H1 (cell line): ENCODE results near the gene CAMKMT. TPM values are rescaled to one million over a fixed set of nuclear protein-coding genes. Genes with fewer than 3 reads are reported as not detected.

Source experiments
- CTCF ChIA-PET: fragments of 300-600 bp; sonication (Branson Sonifier 250); formaldehyde crosslinking; loops from one replicate; lab custom pipeline; 2021; ENCODE audit not compliant: partially characterized antibody; lab: Charles Lee
- POLR2A ChIA-PET: fragments of 300-600 bp; sonication (Branson Sonifier 250); formaldehyde crosslinking; loops from one replicate; lab custom pipeline; 2021; ENCODE audit warnings: inconsistent platforms; ENCODE audit not compliant: partially characterized antibody; lab: Charles Lee
- DNase-seq, 2 experiments: peaks; one replicate each; pipeline versions ENCODE4 v3.0.0 to v3.0.0-alpha.2; 2010 to 2022; ENCODE audit warnings: low spot score in 2 of 2, low read depth in 1 of 2, mixed read lengths in 1 of 2
- FAIRE-seq: peaks from 2 replicates; lab custom pipeline; 2011; peaks lifted over from hg19 to GRCh38; lab: Jason Lieb, UNC
- H2AFZ ChIP-seq: 2 replicates; pipeline ENCODE4 v1.8.1; 2012; ENCODE audit warnings: low read length, inconsistent platforms
- H2AK5ac ChIP-seq: 2 replicates; pipeline ENCODE4 v1.6.1; 2013; ENCODE audit warnings: low read depth, low read length
- H2BK120ac ChIP-seq: replicated peaks from 2 replicates; pipeline ENCODE3; 2013; ENCODE audit warnings: low read depth, low read length, inconsistent platforms
- H2BK12ac ChIP-seq: 2 replicates; pipeline ENCODE4 v1.6.1; 2013; ENCODE audit warnings: low read depth, low read length
- H2BK15ac ChIP-seq: 2 replicates; pipeline ENCODE4 v1.6.1; 2013; ENCODE audit warnings: low read length
- H2BK20ac ChIP-seq: 2 replicates; pipeline ENCODE4 v1.6.1; 2013; ENCODE audit warnings: low read length
- H2BK5ac ChIP-seq: 2 replicates; pipeline ENCODE4 v1.6.1; 2013; ENCODE audit warnings: low read depth, low read length
- H3K14ac ChIP-seq: 2 replicates; pipeline ENCODE4 v1.6.1; 2013; ENCODE audit warnings: inconsistent platforms; ENCODE audit not compliant: insufficient read length
- H3K18ac ChIP-seq: 2 replicates; pipeline ENCODE4 v1.6.1; 2013; ENCODE audit warnings: low read length; ENCODE audit errors: extremely low read depth
- H3K23ac ChIP-seq: 2 replicates; pipeline ENCODE4 v1.6.1; 2013; ENCODE audit warnings: inconsistent platforms; ENCODE audit not compliant: insufficient read length
- H3K23me2 ChIP-seq: 2 replicates; pipeline ENCODE4 v1.6.1; 2013; ENCODE audit warnings: low read depth, low read length
- H3K27ac ChIP-seq: 2 replicates; pipeline ENCODE4 v1.6.1; 2011; ENCODE audit warnings: low read depth, low read length, inconsistent platforms
- H3K27me3 ChIP-seq, 4 experiments: replicated peaks in 1 of 4; 1 replicate in 1 of 4; 2 replicates in 3 of 4; pipeline versions ENCODE4 v1.6.1 to v1.8.1; 2011 to 2013; ENCODE audit warnings: low read length in 3 of 4, mild to moderate bottlenecking in 3 of 4, inconsistent platforms in 2 of 4, mixed read lengths in 2 of 4, moderate library complexity in 1 of 4; ENCODE audit not compliant: control insufficient read depth in 3 of 4, insufficient read depth in 3 of 4; ENCODE audit errors: extremely low read depth in 1 of 4
- H3K36me3 ChIP-seq, 4 experiments: 2 replicates each; pipeline versions ENCODE4 v1.6.1 to v1.8.1; 2011 to 2013; ENCODE audit warnings: mild to moderate bottlenecking in 4 of 4, low read length in 3 of 4, moderate library complexity in 2 of 4, control low read depth in 1 of 4, inconsistent platforms in 1 of 4; ENCODE audit not compliant: insufficient read depth in 4 of 4, control insufficient read depth in 2 of 4
- H3K4ac ChIP-seq: replicated peaks from 2 replicates; pipeline ENCODE3; 2013; ENCODE audit warnings: low read length, low read depth, mixed read lengths, inconsistent platforms; ENCODE audit not compliant: insufficient read length
- H3K4me1 ChIP-seq, 4 experiments: replicated peaks in 1 of 4; 1 replicate in 1 of 4; 2 replicates in 3 of 4; pipeline versions ENCODE4 v1.6.1 to v1.8.1; 2011 to 2013; ENCODE audit warnings: low read length in 3 of 4, inconsistent platforms in 2 of 4, mixed read lengths in 1 of 4; ENCODE audit not compliant: insufficient read depth in 4 of 4, control insufficient read depth in 3 of 4
- H3K4me2 ChIP-seq, 2 experiments: 2 replicates each; pipeline versions ENCODE4 v1.6.1 to v1.8.1; 2011 to 2013; ENCODE audit warnings: low read depth in 2 of 2, low read length in 2 of 2, control low read depth in 1 of 2, inconsistent platforms in 1 of 2, mild to moderate bottlenecking in 1 of 2; ENCODE audit not compliant: insufficient read depth in 1 of 2
- H3K4me3 ChIP-seq, 4 experiments: fragments of 200-600, 300-600 bp in 1 of 4; sonication (generic), shearing (Covaris generic), sonication (Bioruptor Twin) in 1 of 4; 2 replicates each; pipeline versions ENCODE4 v1.5.1 to v1.8.1; 2011 to 2016; ENCODE audit warnings: low read length in 4 of 4, low read depth in 3 of 4, control low read depth in 2 of 4, inconsistent platforms in 2 of 4, mild to moderate bottlenecking in 2 of 4, mixed read lengths in 1 of 4, moderate library complexity in 1 of 4; ENCODE audit not compliant: insufficient read depth in 2 of 4; ENCODE audit errors: extremely low read depth in 1 of 4
- H3K56ac ChIP-seq: replicated peaks from 2 replicates; pipeline ENCODE3; 2013; ENCODE audit warnings: low read depth, mild to moderate bottlenecking, mixed read lengths, low read length, inconsistent platforms; ENCODE audit not compliant: insufficient read length
- H3K79me1 ChIP-seq: 2 replicates; pipeline ENCODE4 v1.6.1; 2013; ENCODE audit warnings: low read depth, low read length, control low read depth
- H3K79me2 ChIP-seq, 2 experiments: 2 replicates each; pipeline versions ENCODE4 v1.6.1 to v1.8.1; 2012 to 2013; ENCODE audit warnings: low read length in 2 of 2, mild to moderate bottlenecking in 2 of 2, inconsistent platforms in 1 of 2; ENCODE audit not compliant: insufficient read depth in 2 of 2, control insufficient read depth in 1 of 2
- H3K9ac ChIP-seq, 4 experiments: replicated peaks in 1 of 4; 1 replicate in 1 of 4; 2 replicates in 3 of 4; pipeline versions ENCODE4 v1.6.1 to v1.8.1; 2011 to 2013; ENCODE audit warnings: low read depth in 3 of 4, low read length in 3 of 4, control low read depth in 2 of 4, mild to moderate bottlenecking in 2 of 4, moderate library complexity in 2 of 4, inconsistent platforms in 1 of 4; ENCODE audit errors: extremely low read depth in 1 of 4
- H3K9me3 ChIP-seq, 2 experiments: 2 replicates each; pipeline versions ENCODE4 v1.6.1 to v1.8.1; 2012 to 2013; ENCODE audit warnings: mild to moderate bottlenecking in 2 of 2, moderate library complexity in 2 of 2, control low read depth in 1 of 2, inconsistent platforms in 1 of 2, low read depth in 1 of 2, low read length in 1 of 2, mixed read lengths in 1 of 2; ENCODE audit not compliant: insufficient read depth in 2 of 2
- H4K20me1 ChIP-seq, 2 experiments: replicated peaks in 1 of 2; 2 replicates each; pipeline versions ENCODE3 to v1.8.1; 2011 to 2013; ENCODE audit warnings: inconsistent platforms in 2 of 2, low read length in 2 of 2, mild to moderate bottlenecking in 1 of 2; ENCODE audit not compliant: insufficient read depth in 2 of 2, control insufficient read depth in 1 of 2
- H4K5ac ChIP-seq: 2 replicates; pipeline ENCODE4 v1.6.1; 2013; ENCODE audit warnings: low read length, low read depth, mixed read lengths, inconsistent platforms; ENCODE audit not compliant: insufficient read length
- H4K8ac ChIP-seq: 2 replicates; pipeline ENCODE4 v1.8.0; 2013; ENCODE audit warnings: mild to moderate bottlenecking, moderate library complexity, low read length, inconsistent platforms; ENCODE audit not compliant: insufficient read depth; ENCODE audit errors: extremely low read depth
- H4K91ac ChIP-seq: replicated peaks from 2 replicates; pipeline ENCODE3; 2013; ENCODE audit warnings: low read length, mixed read lengths, inconsistent platforms; ENCODE audit not compliant: insufficient read length
- BCL11A ChIP-seq, 2 experiments: IDR thresholded peaks; one replicate each; pipeline ENCODE4 v1.6.1; 2011; ENCODE audit warnings: low read depth in 2 of 2, low read length in 2 of 2, mild to moderate bottlenecking in 2 of 2
- EP300 ChIP-seq, 2 experiments: IDR thresholded peaks; 1 replicate in 1 of 2; 2 replicates in 1 of 2; pipeline ENCODE4 v1.6.1; 2011 to 2012; ENCODE audit warnings: low read depth in 2 of 2, low read length in 2 of 2, mild to moderate bottlenecking in 2 of 2, borderline replicate concordance in 1 of 2, inconsistent platforms in 1 of 2, moderate library complexity in 1 of 2
- EZH2 ChIP-seq: fragments of 200-600 bp; sonication (generic); IDR thresholded peaks from 2 replicates; pipeline ENCODE4 v1.7.1; 2012; ENCODE audit warnings: low read depth, mild to moderate bottlenecking, moderate library complexity, low read length, inconsistent platforms; ENCODE audit not compliant: severe bottlenecking
- KDM1A ChIP-seq: fragments of 200-600, 300-600 bp; sonication (generic); IDR thresholded peaks from 2 replicates; pipeline ENCODE4 v1.7.1; 2016; ENCODE audit warnings: mild to moderate bottlenecking, low read length, borderline replicate concordance
- SP4 ChIP-seq: IDR thresholded peaks from 2 replicates; pipeline ENCODE4 v1.6.1; 2012; ENCODE audit warnings: low read length, inconsistent platforms
- WGBS, 2 experiments: shearing (Covaris generic) in 1 of 2; methylation state at CpG; one replicate each; pipeline versions ENCODE4 v1.1.6 to v1.1.7; 2013 to 2015; ENCODE audit warnings: low lambda C conversion rate in 2 of 2, mixed read lengths in 2 of 2, inconsistent platforms in 1 of 2, low coverage in 1 of 2, missing lambda C conversion rate in 1 of 2; ENCODE audit not compliant: insufficient replicate concordance in 2 of 2, insufficient coverage in 1 of 2, insufficient read length in 1 of 2; ENCODE audit errors: extremely low coverage in 1 of 2, missing lambda C conversion rate in 1 of 2; 5-methylcytosine and 5-hydroxymethylcytosine counted together
- polyA plus RNA-seq, 7 experiments: library from polyadenylated mRNA; depleted of rRNA in 3 of 7; stranded (reverse) in 5 of 7; unstranded in 2 of 7; fragments of >200 nt in 5 of 7; fragments of 200-250 nt in 2 of 7; gene quantifications; 1 replicate in 5 of 7; 2 replicates in 1 of 7; 4 replicates in 1 of 7; pipeline versions ENCODE4 v1.2.1 to v1.2.3, GENCODE V29; 2011 to 2013; ENCODE audit warnings: missing spikeins in 2 of 7, mixed read lengths in 2 of 7
- total RNA-seq: library from RNA; stranded (reverse); fragmentation: NEBNext Ultra II Directional; extraction: Animal tissue kit (Norgen Biotek cat#: 25700); gene quantifications from 2 replicates; pipeline ENCODE4 v1.2.1, GENCODE V29; 2021

The CAMKMT gene
- total and polyA plus RNA-seq, 2 of the 8 experiments (the other 6 are each of a cell fraction or from before 2014, with no cell fraction given): 14.7 to 22.4 TPM

GRCh38 chr2:44786817-44787214 lies 425.1 kb downstream of the CAMKMT start:
- Histone ChIP-seq H3K36me3 (peaks cover 0 to 5% (median 2%) of the 10 kb centered on the region in 4 experiments; a peak in 2 of 8 replicates), H3K79me2 (no peaks in the 10 kb centered on the region), H2BK120ac (no peak overlapping the region), H3K27ac (no peak overlapping the region), H3K14ac (no peak overlapping the region), H4K20me1 (no peaks in the 10 kb centered on the region), H3K4me3 (no peak overlapping the region), H2BK15ac (peak overlapping the region; percentile 93; the same call in 1 of the 2 replicates), H3K23ac (no peak overlapping the region), H2BK12ac (no peak overlapping the region), H3K9ac (no peak overlapping the region), H3K18ac (no peak overlapping the region), H3K27me3 (peaks cover 0 to 3% (median 0%) of the 10 kb centered on the region in 4 experiments; a peak in 3 of 7 replicates), H3K56ac (no peak overlapping the region), H2AK5ac (no peak overlapping the region), H2AFZ (no peak overlapping the region), H3K4me2 (no peak overlapping the region), H2BK5ac (no peak overlapping the region), H4K5ac (no peak overlapping the region), H2BK20ac (0 out of 2 replicates have a peak overlapping the region, but pooled peaks have one; percentile 25), H4K91ac (peak overlapping the region; percentile 69), H3K4me1 (peaks cover 9 to 21% (median 15%) of the 10 kb centered on the region in 4 experiments), H3K23me2 (no peaks in the 10 kb centered on the region; the same call in 1 of the 2 replicates), H3K9me3 (peaks cover 4 to 7% of the 10 kb centered on the region in 2 experiments; a peak in 3 of 4 replicates), H4K8ac (no peak overlapping the region), H3K79me1 (no peaks in the 10 kb centered on the region), H3K4ac (no peak overlapping the region)
- 90% methylated on average over 5 of the region's 5 CpGs; no CpG with 5 or more reads in 1 of the 2 experiments for WGBS, 2 experiments
- no peak for DNase-seq
- POLR2A ChIA-PET: interaction anchor here (1.1 to 7.7 kb wide), 2 partner anchors 9 to 15 kb away, joined by 3 to 84 read pairs; no protein-coding TSS in a partner anchor
- CTCF ChIA-PET: interaction anchor here (0.6 to 1.4 kb wide), 3 partner anchors 11 to 865 kb away, joined by 3 to 4 read pairs (median 3); no protein-coding TSS in a partner anchor
- no peak for FAIRE-seq
- TF ChIP-seq SP4 (no peak), KDM1A (peak; percentile 82; the same call in 1 of the 2 replicates), BCL11A (IDR thresholded peaks at IDR 0.05; ENCODE audit: low read depth in 2 of 2, low read length in 2 of 2) (no peak), EP300 (IDR thresholded peaks at IDR 0.05; ENCODE audit: borderline replicate concordance in 1 of 2, low read depth in 2 of 2, low read length in 2 of 2) (no peak), EZH2 (no peak)
